Choroid plexus epithelial cell (primary cell): ENCODE results near the gene RRP12.

ENCODE experiments used
- DNase-seq: peaks from one replicate; pipeline ENCODE4 v3.0.0-alpha.2; 2010; ENCODE audit warnings: low read depth
- H3K4me3 ChIP-seq: 2 replicates; pipeline ENCODE4 v1.5.1; 2011; ENCODE audit warnings: low read depth, mild to moderate bottlenecking, control low read depth, low read length, moderate library complexity
- CTCF ChIP-seq: conservative IDR thresholded peaks from 2 replicates; pipeline ENCODE4 v1.5.1; 2011; ENCODE audit warnings: low read depth, mild to moderate bottlenecking, control low read depth, inconsistent platforms, low read length, moderate library complexity

The RRP12 gene

GRCh38 chr10:97321804-97322190 lies 79.3 kb downstream of the RRP12 start:
- TF ChIP-seq CTCF = no peak
- no peak overlapping the region for H3K4me3 ChIP-seq
- no peak for DNase-seq

GRCh38 chr10:97321032-97321803 lies 79.9 kb downstream of the RRP12 start:
- TF ChIP-seq CTCF = no peak
- peak overlapping the region; percentile 20 for H3K4me3 ChIP-seq
- no peak for DNase-seq

GRCh38 chr10:97320480-97321031 lies 80.6 kb downstream of the RRP12 start:
- peak overlapping the region; percentile 62 for H3K4me3 ChIP-seq
- no peak for DNase-seq
- TF ChIP-seq CTCF = no peak

GRCh38 chr10:97319671-97320479 lies 81.3 kb downstream of the RRP12 start:
- peak; percentile 14 for DNase-seq
- TF ChIP-seq CTCF = no peak

GRCh38 chr10:97318772-97319651 lies 82.1 kb downstream of the RRP12 start, which contains the start of gene FRAT1:
TSS of gene FRAT1 (plus strand) at chr10:97319271. CDS start at chr10:97319454, 183 bp downstream.
- H3K4me3 ChIP-seq = peak within 1 kb of the TSS; percentile 62
- TF ChIP-seq CTCF = no peak
- DNase-seq = peak; percentile 92

More at GRCh38 chr10:97319671-97320479, 81.3 kb downstream of the RRP12 start:
- H3K4me3 ChIP-seq = peak overlapping the region; percentile 62

GRCh38 chr10:97314671-97315070 lies 86.5 kb downstream of the RRP12 start:
- no peak for TF ChIP-seq CTCF
- H3K4me3 ChIP-seq = no peak overlapping the region
- DNase-seq = no peak
